Stimulated activated CD4-positive, alpha-beta T cell treated with anti-CD3 and anti-CD28 coated beads, Interleukin-15, amount 100 ng/mL, for 1 hour (primary cell): ENCODE results near the gene TTC31.
"Not testable (repeated sequence)": the region's sequence is repeated elsewhere in the genome, so short reads cannot be mapped to it uniquely, and the experiment has no call there.

Experiments used
- DNase-seq, 2 donors: peaks; one replicate each; pipeline ENCODE4 v3.0.0-alpha.2; 2020; ENCODE audit warnings: low read depth in 1 of 2, low spot score in 1 of 2

The TTC31 gene

GRCh38 chr2:74483675-74484164, 839 bp downstream of the TTC31 start:
- not testable (repeated sequence) for DNase-seq

- no peak for DNase-seq
Measured at GRCh38 chr2:74486141-74486540, 3.3 kb downstream of the TTC31 start.

DNA sequence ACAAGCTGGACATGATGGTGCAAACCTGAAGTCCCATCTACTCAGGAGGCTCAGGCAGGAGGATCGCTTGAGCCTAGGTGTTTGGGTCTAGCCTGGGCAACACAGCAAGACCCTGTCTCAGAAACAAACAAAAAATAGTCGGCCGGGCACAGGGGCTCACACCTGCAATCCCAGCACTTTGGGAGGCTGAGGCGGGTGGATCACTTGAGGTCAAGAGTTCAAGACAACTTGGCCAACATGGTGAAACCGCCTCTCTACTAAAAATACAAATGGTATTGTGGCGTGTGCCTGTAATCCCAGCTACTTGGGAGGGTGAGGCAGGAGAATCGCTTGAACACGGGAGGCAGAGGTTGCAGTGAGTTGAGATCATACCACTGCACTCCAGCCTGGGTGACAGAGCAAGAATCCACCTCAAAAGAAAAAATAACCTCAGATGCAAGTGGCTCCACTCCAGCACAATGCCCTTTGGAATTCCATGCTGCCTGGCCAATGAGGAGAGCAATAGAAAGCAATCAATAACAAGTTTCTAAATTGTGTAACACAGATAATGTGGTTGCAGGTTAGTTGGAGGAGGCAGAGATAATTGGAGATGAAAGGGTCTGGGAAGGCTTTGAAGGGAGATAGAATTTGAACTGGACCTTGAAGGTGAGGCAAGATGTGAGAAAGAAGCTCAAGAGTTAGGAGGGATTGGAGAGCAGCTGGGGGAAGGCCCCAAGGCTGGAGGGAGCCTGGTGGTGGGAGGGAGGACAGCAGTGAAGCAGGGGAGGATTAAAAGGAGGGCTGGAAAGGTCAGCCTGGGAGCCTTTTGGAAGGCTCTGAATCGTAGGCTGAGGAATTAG, 6.0 kb downstream of the TTC31 start:
- DNase-seq = no peak

DNA sequence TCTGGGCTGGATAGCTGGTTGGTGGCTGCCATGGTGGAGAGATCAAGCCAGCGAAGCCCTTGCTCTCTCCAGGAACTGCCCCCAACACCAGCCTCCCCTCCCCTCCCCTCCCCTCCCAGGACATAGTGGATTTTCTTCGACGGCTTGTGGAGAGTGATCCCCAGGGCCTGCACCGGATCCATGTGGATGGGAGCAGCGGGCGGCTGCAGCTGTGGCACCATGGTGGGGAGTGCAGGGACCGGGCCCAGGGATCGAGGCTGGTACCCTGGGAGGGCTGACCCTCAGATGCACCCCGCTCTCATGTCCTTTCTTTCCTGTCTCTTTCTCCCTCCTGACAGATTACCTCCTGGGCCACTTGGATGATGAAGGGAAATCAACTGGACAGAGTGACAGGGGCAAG, 7.0 kb downstream of the TTC31 start:
- DNase-seq = no peak

GRCh38 chr2:74491648-74492544, 9.0 kb downstream of the TTC31 start:
- DNase-seq = no peak

DNA sequence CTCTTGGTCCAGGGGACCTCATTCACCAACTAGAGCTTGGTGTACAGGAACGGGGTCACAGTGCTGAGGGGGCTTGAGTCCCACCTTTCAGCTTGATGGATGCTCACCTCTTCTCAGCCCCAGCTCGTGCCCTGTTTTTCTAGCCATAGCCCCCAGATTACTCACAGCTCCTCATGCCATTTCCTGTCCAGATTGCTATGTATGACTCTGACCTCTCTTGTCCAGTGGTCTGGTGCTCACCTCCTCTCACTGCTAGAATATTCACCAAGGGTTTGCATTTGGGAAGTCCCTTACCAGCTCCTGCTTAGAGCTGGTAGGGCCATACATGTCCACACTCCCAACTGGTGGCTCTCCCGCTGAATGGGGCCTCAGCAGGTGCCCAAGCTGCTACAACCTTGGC, 10.7 kb downstream of the TTC31 start:
- DNase-seq = no peak

GRCh38 chr2:74495440-74495839, 12.6 kb downstream of the TTC31 start:
- DNase-seq = no peak

DNA sequence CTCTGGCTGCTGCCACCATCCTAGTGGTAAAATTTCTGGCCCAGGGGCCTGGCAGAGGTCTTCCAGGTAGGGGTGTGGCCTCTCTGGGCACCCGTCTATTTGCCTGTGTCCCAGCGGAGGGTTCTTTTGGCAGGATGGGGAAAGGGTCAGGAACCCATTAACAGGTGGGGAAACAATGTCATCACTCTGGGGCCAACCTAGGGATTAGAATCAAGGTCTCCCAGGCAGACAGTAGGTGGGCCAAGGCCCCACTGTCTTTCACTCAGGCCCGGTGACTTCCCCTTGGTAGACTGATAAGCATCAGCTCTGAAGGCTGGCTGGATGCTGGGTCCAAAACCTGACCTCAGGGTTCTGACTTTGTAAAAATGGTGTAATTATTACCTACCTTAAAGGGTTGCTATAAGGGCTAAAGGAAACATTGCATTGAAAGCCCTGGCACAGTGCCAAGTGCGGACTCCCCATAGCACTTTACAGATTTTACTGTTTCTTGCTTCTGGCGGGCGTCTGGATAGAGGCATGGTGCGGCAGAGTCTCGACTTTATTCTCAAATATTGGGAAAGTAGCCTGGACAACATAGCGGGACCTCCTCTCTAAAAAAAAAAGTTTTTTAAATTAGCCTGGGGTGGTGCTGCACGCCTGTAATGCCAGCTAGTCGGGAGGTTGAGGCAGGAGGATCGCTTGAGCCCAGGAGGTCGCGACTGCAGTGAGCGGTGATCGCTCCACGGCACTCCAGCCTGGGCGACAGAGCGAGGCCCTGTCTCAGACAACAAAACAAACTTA, 14.3 kb downstream of the TTC31 start:
- no peak for DNase-seq

- DNase-seq = no peak
Measured at GRCh38 chr2:74497777-74498499, 15.1 kb downstream of the TTC31 start.

- no peak for DNase-seq
Measured at GRCh38 chr2:74498500-74499266, 15.8 kb downstream of the TTC31 start.

DNA sequence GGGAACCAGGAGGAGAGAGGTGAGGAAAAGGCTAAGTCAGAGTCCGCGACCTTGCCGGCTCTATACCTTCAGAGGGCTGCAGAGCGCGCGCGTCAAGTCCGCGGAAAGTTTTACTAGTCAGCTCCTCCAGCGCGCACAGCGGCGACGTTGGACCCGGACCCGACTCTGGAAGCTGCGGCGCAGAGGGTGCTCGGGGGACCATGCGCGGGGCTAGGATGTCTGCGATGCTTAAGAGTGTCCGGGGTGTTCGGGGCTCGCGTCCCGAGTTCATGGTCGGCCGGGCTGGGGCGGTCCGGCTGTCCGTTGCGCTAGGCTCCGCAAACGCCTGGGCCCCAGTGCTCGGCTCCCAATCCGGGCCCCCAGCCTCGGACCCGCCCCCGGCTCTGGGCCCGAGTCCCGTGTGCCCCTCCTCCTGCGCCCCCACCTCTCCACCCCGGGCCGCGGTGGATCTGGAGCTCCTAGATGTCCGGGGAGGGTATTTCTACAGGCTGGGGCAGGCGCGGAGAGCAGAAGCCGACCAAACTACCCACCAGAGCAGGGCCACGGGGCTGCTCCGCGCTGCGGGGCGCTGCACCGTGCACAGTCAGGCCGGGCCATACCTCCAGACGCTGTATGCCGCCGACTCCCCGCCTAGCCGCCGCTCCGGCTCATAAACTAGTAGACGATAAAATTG, 16.5 kb downstream of the TTC31 start, which contains the start of gene LBX2:
Gene LBX2 (minus strand): TSS at position 337 of the 673 bp plus-strand sequence. CDS start 66 bp downstream, at position 271.
- no peak for DNase-seq

- DNase-seq = no peak
Measured at GRCh38 chr2:74499940-74500577, 17.2 kb downstream of the TTC31 start.

GRCh38 chr2:74500578-74500946, 17.7 kb downstream of the TTC31 start:
- no peak for DNase-seq

DNA sequence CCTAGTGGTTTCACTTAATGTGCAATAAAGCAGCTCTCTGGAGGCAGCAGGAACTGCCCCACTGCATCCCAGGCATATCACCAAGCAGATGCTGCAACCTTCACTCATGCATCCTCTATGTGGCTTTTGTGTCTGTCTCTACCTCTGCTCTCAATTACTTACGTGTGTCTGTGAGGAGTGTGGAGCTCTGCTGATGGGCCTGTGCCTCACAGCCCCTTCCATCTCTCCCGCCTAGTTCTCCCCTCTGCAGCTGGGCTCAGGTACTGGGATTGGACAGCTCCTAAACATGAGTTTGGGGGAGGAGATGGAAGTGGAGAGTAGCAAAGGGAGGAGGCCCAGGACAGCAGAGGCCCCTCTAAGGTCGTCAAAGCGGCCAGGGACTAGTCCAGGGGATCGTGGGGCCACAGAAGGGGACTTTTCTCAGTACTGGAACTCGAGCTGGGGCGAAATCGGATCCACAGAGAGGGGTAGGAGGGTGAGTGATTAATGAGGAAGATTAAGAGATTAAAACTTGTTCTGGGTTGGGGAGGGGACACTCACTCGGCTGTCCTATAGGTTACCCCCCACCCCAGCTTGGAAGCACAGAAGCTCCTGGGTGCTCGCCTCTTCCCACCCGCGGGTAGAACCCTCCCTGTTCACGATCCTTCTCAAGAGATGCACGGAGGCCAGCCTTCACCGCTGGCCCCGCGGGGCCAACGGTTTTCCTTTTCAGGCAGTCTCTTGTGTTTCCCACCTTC, 18.6 kb downstream of the TTC31 start:
- no peak for DNase-seq

- no peak for DNase-seq
Measured at GRCh38 chr2:74502147-74502719, 19.4 kb downstream of the TTC31 start.

GRCh38 chr2:74502720-74503505, 20.0 kb downstream of the TTC31 start:
- no peak for DNase-seq
